Tibial nerve (tissue), 4 donors: ENCODE measurements around the gene POLR3GL. TPM values are rescaled to one million over a fixed set of nuclear protein-coding genes. Genes with fewer than 3 reads are reported as not detected.

Experiments
- DNase-seq, 2 donors: peaks; one replicate each; pipeline ENCODE4 v3.0.0-alpha.2; 2019; ENCODE audit warnings: low spot score in 2 of 2
- H3K27ac ChIP-seq, 4 donors: fragments of 200-600 bp; sonication (generic) in 3 of 4; one replicate each; pipeline ENCODE4 v1.5.1; 2017 to 2019; ENCODE audit warnings: mild to moderate bottlenecking in 1 of 4
- H3K27me3 ChIP-seq, 2 donors: fragments of 200-600 bp; sonication (generic) in 1 of 2; one replicate each; pipeline versions ENCODE4 v1.5.1 to v1.6.0; 2017 to 2019
- H3K36me3 ChIP-seq, 3 donors: fragments of 200-600 bp; sonication (generic); one replicate each; pipeline ENCODE4 v1.5.1; 2018 to 2019
- H3K4me1 ChIP-seq, 4 donors: fragments of 200-600 bp; sonication (generic) in 3 of 4; one replicate each; pipeline ENCODE4 v1.5.1; 2017 to 2019
- H3K4me3 ChIP-seq, 4 donors: fragments of 200-600 bp; sonication (generic) in 3 of 4; one replicate each; pipeline ENCODE4 v1.5.1; 2017 to 2019; ENCODE audit warnings: mild to moderate bottlenecking in 1 of 4, moderate library complexity in 1 of 4
- H3K9me3 ChIP-seq, 4 donors: fragments of 200-600 bp; sonication (generic) in 3 of 4; one replicate each; pipeline ENCODE4 v1.5.1; 2017 to 2019
- CTCF ChIP-seq, 5 experiments: fragments of 200-600 bp in 3 of 5; fragments of 450-650 bp in 2 of 5; sonication (generic) in 3 of 5; IDR thresholded peaks; one replicate each; pipeline ENCODE4 v1.5.1; 2016 to 2019; ENCODE audit warnings: antibody characterized with exemption in 5 of 5, mild to moderate bottlenecking in 3 of 5, moderate library complexity in 2 of 5
- EP300 ChIP-seq, 2 donors: sonication (generic); formaldehyde crosslinking; IDR thresholded peaks; one replicate each; pipeline ENCODE4 v1.6.1; 2017; ENCODE audit warnings: antibody characterized with exemption in 2 of 2, mild to moderate bottlenecking in 1 of 2
- POLR2A ChIP-seq, 2 donors: fragments of 450-650 bp; IDR thresholded peaks; one replicate each; pipeline ENCODE4 v1.6.1; 2017; ENCODE audit warnings: antibody characterized with exemption in 2 of 2, mild to moderate bottlenecking in 2 of 2, moderate library complexity in 2 of 2
- WGBS, 2 donors: methylation state at CpG; one replicate each; pipeline ENCODE4 v1.1.5; 2018; 5-methylcytosine and 5-hydroxymethylcytosine counted together
- total RNA-seq, 4 donors: library from RNA; depleted of rRNA; stranded (reverse); fragments of >200 nt; gene quantifications; one replicate each; pipeline ENCODE4 v1.1.0, GENCODE V29; 2016

The POLR3GL gene
- total RNA-seq, 4 donors from 2014 or later, result 20.1 to 33.1 (median 28.9) TPM

GRCh38 chr1:145978471-145978853, 14.0 kb downstream of the POLR3GL start:
- TF ChIP-seq CTCF (IDR thresholded peaks at IDR 0.05) (no peak), EP300 (IDR thresholded peaks at IDR 0.05) (no peak), POLR2A (IDR thresholded peaks at IDR 0.05) (no peak)
- peaks cover 0 to 63% (median 55%) of the 10 kb centered on the region in 4 donors for H3K4me1 ChIP-seq

GRCh38 chr1:145978854-145979745, 14.6 kb downstream of the POLR3GL start:
- H3K27me3 ChIP-seq, result no peaks in the 10 kb centered on the region
- peaks cover 0 to 70% (median 61%) of the 10 kb centered on the region in 4 donors for H3K4me1 ChIP-seq
- H3K27ac ChIP-seq, result peak overlapping the region; percentile 92 to 99 (median 94)
- H3K9me3 ChIP-seq, result no peaks in the 10 kb centered on the region
- peak; percentile 89 to 97 for DNase-seq
- H3K4me3 ChIP-seq, result peak overlapping the region; percentile 17 to 42 (median 29)
- peak in 4 of 5 experiments; percentile 24 to 34 (median 26) for TF ChIP-seq CTCF (IDR thresholded peaks at IDR 0.05)
- TF ChIP-seq POLR2A (IDR thresholded peaks at IDR 0.05), result peak; percentile 70 to 93
- peak; percentile 96 to 99 for TF ChIP-seq EP300 (IDR thresholded peaks at IDR 0.05)
- WGBS, 2 donors, result 4 to 6% methylated on average over 9 of the region's 9 CpGs
- H3K36me3 ChIP-seq, result peaks cover 0 to 9% (median 0%) of the 10 kb centered on the region in 3 donors

More at GRCh38 chr1:145978471-145978853, 14.0 kb downstream of the POLR3GL start:
- Histone ChIP-seq H3K9me3 (no peaks in the 10 kb centered on the region), H3K4me3 (peak overlapping the region; percentile 5 to 42 (median 26)), H3K36me3 (peaks cover 0 to 9% (median 0%) of the 10 kb centered on the region in 3 donors), H3K27me3 (no peaks in the 10 kb centered on the region), H3K27ac (peak overlapping the region; percentile 92 to 99 (median 94))
- DNase-seq, result no peak

GRCh38 chr1:145979746-145980456, 15.4 kb downstream of the POLR3GL start:
- H3K4me3 ChIP-seq, result peak overlapping the region; percentile 8 to 37 (median 22)
- peaks cover 0 to 5% (median 0%) of the 10 kb centered on the region in 3 donors for H3K36me3 ChIP-seq
- H3K27ac ChIP-seq, result peak overlapping the region; percentile 92 to 99 (median 94)
- WGBS, 2 donors, result 22 to 23% methylated on average over 7 of the region's 7 CpGs
- H3K4me1 ChIP-seq, result peaks cover 0 to 78% (median 65%) of the 10 kb centered on the region in 4 donors
- TF ChIP-seq EP300 (IDR thresholded peaks at IDR 0.05) (peak in 1 of 2 donors; percentile 14), POLR2A (IDR thresholded peaks at IDR 0.05) (no peak), CTCF (IDR thresholded peaks at IDR 0.05) (peak in 1 of 5 experiments; percentile 13)
- no peaks in the 10 kb centered on the region for H3K27me3 ChIP-seq
- no peaks in the 10 kb centered on the region for H3K9me3 ChIP-seq
- no peak for DNase-seq

GRCh38 chr1:145980457-145980994, 16.0 kb downstream of the POLR3GL start:
- 86 to 100% methylated on average over 1 of the region's 1 CpG for WGBS, 2 donors
- TF ChIP-seq POLR2A (IDR thresholded peaks at IDR 0.05) (no peak), CTCF (IDR thresholded peaks at IDR 0.05) (no peak), EP300 (IDR thresholded peaks at IDR 0.05) (no peak)
- no peak for DNase-seq
- no peaks in the 10 kb centered on the region for H3K36me3 ChIP-seq
- H3K9me3 ChIP-seq, result no peaks in the 10 kb centered on the region
- peaks cover 0 to 84% (median 70%) of the 10 kb centered on the region in 4 donors for H3K4me1 ChIP-seq
- H3K4me3 ChIP-seq, result peak overlapping the region in 2 of 4 donors; percentile 27 to 37
- no peaks in the 10 kb centered on the region for H3K27me3 ChIP-seq
- peak overlapping the region; percentile 92 to 99 (median 94) for H3K27ac ChIP-seq
